ENCODE measurements around the gene METTL16. TPM values are rescaled to one million over a fixed set of nuclear protein-coding genes. Genes with fewer than 3 reads are reported as not detected.
"Not testable (repeated sequence)": the region's sequence is repeated elsewhere in the genome, so short reads cannot be mapped to it uniquely, and the experiment has no call there.

Gene METTL16
- total RNA-seq, 2 experiments from 2014 or later, result 55.7 to 58.0 TPM

DNA sequence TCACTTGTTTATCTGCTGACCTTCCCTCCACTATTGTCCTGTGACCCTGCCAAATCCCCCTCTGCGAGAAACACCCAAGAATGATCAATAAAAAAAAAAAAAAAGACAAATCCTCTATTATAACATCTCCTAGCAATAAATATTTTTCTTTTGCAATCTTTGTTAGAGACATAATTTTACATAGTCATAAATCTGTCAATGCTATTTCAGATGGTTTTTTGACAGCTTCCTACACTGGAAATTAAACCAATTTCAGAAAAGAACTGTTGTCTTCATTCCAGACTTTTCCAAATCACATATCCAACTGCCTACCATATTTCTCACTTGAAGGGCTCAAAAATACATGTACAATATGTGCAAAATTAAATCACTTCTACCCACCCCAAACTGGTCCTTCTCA, 3.7 kb downstream of the METTL16 start:
- no peak for TF ChIP-seq CTCF (IDR thresholded peaks at IDR 0.05)
- CTCF ChIA-PET, result no interaction called here
- DNase-seq (no peak), ATAC-seq (ENCODE audit: poor library complexity) (no peak)
- Histone ChIP-seq H3K4me1 (ENCODE audit: insufficient read depth, low read length) (peaks cover 38% of the 10 kb centered on the region), H3K9me3 (ENCODE audit: control insufficient read depth in 1 of 2, insufficient read depth in 1 of 2, low read length in 2 of 2) (no peaks in the 10 kb centered on the region), H3K27ac (ENCODE audit: low read depth in 1 of 2, low read length in 2 of 2) (no peak overlapping the region), H3K36me3 (ENCODE audit: insufficient read depth, low read length) (peaks cover 8% of the 10 kb centered on the region), H3K27me3 (ENCODE audit: control insufficient read depth in 1 of 2, insufficient read depth in 2 of 2, low read length in 2 of 2) (no peaks in the 10 kb centered on the region), H3K4me3 (ENCODE audit: low read length) (no peak overlapping the region)
- Mint-ChIP-seq H3K27me3 (no peaks in the 10 kb centered on the region), H3K9me3 (no peaks in the 10 kb centered on the region), H3K27ac (no peak overlapping the region), H3K36me3 (ENCODE audit: low read depth) (peaks cover 42% of the 10 kb centered on the region), H3K4me3 (peak overlapping the region; percentile 5), H3K4me1 (ENCODE audit: low read depth) (peaks cover 34% of the 10 kb centered on the region)
- intact Hi-C loops (cut with DNase I, micrococcal nuclease), result no loop called here
- POLR2A ChIA-PET, result no interaction called here

- peaks cover 30% of the 10 kb centered on the region for H3K4me1 ChIP-seq (ENCODE audit: insufficient read depth, low read length)
- intact Hi-C loops (cut with DNase I, micrococcal nuclease); H3K4me3 Mint-ChIP-seq; H3K27ac ChIP-seq (ENCODE audit: low read depth in 1 of 2, low read length in 2 of 2); H3K9me3 Mint-ChIP-seq; ATAC-seq (ENCODE audit: poor library complexity); H3K27me3 Mint-ChIP-seq; H3K9me3 ChIP-seq (ENCODE audit: control insufficient read depth in 1 of 2, insufficient read depth in 1 of 2, low read length in 2 of 2); POLR2A ChIA-PET; H3K27me3 ChIP-seq (ENCODE audit: control insufficient read depth in 1 of 2, insufficient read depth in 2 of 2, low read length in 2 of 2); CTCF ChIA-PET; H3K27ac Mint-ChIP-seq; H3K4me3 ChIP-seq (ENCODE audit: low read length); DNase-seq: not testable (repeated sequence)
- H3K36me3 Mint-ChIP-seq (ENCODE audit: low read depth), result peaks cover 52% of the 10 kb centered on the region
- H3K36me3 ChIP-seq (ENCODE audit: insufficient read depth, low read length), result peaks cover 15% of the 10 kb centered on the region
- H3K4me1 Mint-ChIP-seq (ENCODE audit: low read depth), result peaks cover 39% of the 10 kb centered on the region
Measured at GRCh38 chr17:2507015-2507414, 4.7 kb downstream of the METTL16 start.

GRCh38 chr17:2503627-2504026, 8.1 kb downstream of the METTL16 start:
- Mint-ChIP-seq H3K36me3 (ENCODE audit: low read depth) (peaks cover 75% of the 10 kb centered on the region), H3K27ac (no peak overlapping the region), H3K9me3 (no peaks in the 10 kb centered on the region), H3K4me3 (no peak overlapping the region), H3K4me1 (ENCODE audit: low read depth) (peaks cover 35% of the 10 kb centered on the region), H3K27me3 (no peaks in the 10 kb centered on the region)
- ATAC-seq (ENCODE audit: poor library complexity), result no peak
- Histone ChIP-seq H3K4me1 (ENCODE audit: insufficient read depth, low read length) (peaks cover 8% of the 10 kb centered on the region), H3K36me3 (ENCODE audit: insufficient read depth, low read length) (peaks cover 46% of the 10 kb centered on the region), H3K27me3 (ENCODE audit: control insufficient read depth in 1 of 2, insufficient read depth in 2 of 2, low read length in 2 of 2) (no peaks in the 10 kb centered on the region), H3K4me3 (ENCODE audit: low read length) (no peak overlapping the region), H3K9me3 (ENCODE audit: control insufficient read depth in 1 of 2, insufficient read depth in 1 of 2, low read length in 2 of 2) (no peaks in the 10 kb centered on the region), H3K27ac (ENCODE audit: low read depth in 1 of 2, low read length in 2 of 2) (no peak overlapping the region)
- DNase-seq, result no peak
- ChIA-PET POLR2A (interaction anchor here (1.1 kb wide), 1 partner anchor 13 kb away, joined by 3 read pairs; no protein-coding TSS in a partner anchor), CTCF (no interaction called here)
- no peak for TF ChIP-seq CTCF (IDR thresholded peaks at IDR 0.05)
- intact Hi-C loops (cut with DNase I, micrococcal nuclease), result no loop called here

- Histone ChIP-seq H3K4me1 (ENCODE audit: insufficient read depth, low read length) (peaks cover 4% of the 10 kb centered on the region), H3K36me3 (ENCODE audit: insufficient read depth, low read length) (peaks cover 47% of the 10 kb centered on the region), H3K27me3 (ENCODE audit: control insufficient read depth in 1 of 2, insufficient read depth in 2 of 2, low read length in 2 of 2) (no peaks in the 10 kb centered on the region), H3K27ac (ENCODE audit: low read depth in 1 of 2, low read length in 2 of 2) (no peak overlapping the region), H3K9me3 (ENCODE audit: control insufficient read depth in 1 of 2, insufficient read depth in 1 of 2, low read length in 2 of 2) (no peaks in the 10 kb centered on the region), H3K4me3 (ENCODE audit: low read length) (no peak overlapping the region)
- intact Hi-C loops (cut with DNase I, micrococcal nuclease), result no loop called here
- no peak for TF ChIP-seq CTCF (IDR thresholded peaks at IDR 0.05)
- H3K4me3 Mint-ChIP-seq, result no peak overlapping the region
- POLR2A ChIA-PET, result no interaction called here
- H3K9me3 Mint-ChIP-seq, result no peaks in the 10 kb centered on the region
- H3K27me3 Mint-ChIP-seq, result no peaks in the 10 kb centered on the region
- peaks cover 75% of the 10 kb centered on the region for H3K36me3 Mint-ChIP-seq (ENCODE audit: low read depth)
- H3K27ac Mint-ChIP-seq, result no peak overlapping the region
- H3K4me1 Mint-ChIP-seq (ENCODE audit: low read depth), result peaks cover 29% of the 10 kb centered on the region
- DNase-seq (no peak), ATAC-seq (ENCODE audit: poor library complexity) (no peak)
- CTCF ChIA-PET, result no interaction called here
Measured at GRCh38 chr17:2502871-2503580, 8.7 kb downstream of the METTL16 start.
